Measurements from ENCODE around the gene C1orf116.

C1orf116 gene

DNA sequence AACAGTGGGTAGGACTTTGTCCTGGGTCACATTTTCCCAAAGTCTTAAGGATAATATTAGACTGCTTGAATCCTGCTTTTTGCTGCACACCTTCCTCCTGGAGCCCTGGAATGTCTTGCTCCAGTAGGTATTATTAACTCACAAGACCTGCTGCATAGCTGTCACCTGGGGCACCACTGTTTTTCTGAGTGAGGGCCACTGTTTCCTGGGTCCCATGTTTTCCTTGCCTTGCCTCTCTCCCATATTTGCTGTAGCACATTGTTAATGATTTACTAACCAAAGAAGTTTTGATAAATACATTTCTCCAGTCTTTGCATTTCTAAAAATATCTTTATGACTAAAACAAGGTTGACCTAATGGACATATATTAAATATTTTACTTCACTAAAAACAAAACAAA is 39.8 kb downstream of the C1orf116 start:
- DNase-seq (ENCODE audit: low read depth in 2 of 2) = no peak

DNA sequence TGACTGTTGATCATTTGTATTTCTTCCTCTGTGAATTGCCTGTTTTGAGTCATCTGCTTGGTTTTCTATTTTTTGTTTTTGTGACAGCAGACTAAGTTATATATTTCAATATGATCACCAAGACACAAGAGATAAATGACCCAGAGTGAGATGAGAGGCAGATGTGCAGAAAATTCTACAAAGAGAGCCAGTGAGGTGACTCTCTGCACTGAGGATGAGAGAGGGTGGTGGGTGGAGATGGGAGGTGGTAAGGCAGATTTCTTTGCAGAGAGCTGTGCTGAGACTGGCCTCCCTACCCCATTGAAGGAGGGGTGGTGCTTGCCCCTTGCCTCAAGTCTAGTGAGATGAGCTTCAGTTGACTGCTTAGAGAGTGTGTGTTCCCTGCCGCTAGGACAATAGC is 44.7 kb downstream of the C1orf116 start:
- no peak for DNase-seq (ENCODE audit: low read depth in 2 of 2)

DNA sequence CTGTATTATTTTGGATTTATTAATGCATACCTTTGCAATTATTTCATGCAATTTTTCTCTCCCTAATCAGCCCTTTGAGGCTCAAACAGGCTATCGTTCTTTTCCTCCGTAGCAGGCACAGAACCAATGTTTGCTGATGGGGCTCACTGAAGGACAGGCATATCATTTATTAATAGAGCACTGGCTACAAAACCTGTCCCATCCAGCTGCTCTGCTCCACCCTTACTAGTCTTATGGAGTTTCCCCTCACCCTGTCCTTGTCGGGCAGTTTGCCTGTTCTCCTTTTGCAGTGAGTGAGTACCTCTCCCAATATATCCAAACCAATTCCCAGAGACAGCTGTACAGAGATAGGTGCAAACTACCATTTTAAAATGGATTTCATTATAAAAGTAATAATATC is 45.7 kb downstream of the C1orf116 start:
- DNase-seq (ENCODE audit: low read depth in 2 of 2) = no peak

DNA sequence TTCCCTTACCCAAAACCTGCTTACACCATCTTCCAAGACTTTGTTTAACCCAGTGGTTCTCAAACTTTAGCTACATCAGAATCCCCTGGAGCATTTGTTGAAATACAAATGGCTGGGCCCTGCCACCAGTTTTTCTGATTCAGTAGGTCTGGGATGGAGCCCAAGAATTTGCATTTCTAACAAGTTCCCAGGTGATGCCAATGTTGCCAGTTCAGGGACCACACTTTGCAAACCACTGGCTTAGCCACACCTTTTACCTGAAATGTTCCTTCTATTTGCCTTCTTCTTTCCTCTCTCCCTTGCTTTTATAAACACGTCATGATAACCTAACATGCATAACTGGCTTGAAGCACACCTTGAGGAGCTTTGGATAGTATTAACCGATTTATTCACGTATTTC is 46.2 kb downstream of the C1orf116 start:
- DNase-seq (ENCODE audit: low read depth in 2 of 2) = no peak

DNA sequence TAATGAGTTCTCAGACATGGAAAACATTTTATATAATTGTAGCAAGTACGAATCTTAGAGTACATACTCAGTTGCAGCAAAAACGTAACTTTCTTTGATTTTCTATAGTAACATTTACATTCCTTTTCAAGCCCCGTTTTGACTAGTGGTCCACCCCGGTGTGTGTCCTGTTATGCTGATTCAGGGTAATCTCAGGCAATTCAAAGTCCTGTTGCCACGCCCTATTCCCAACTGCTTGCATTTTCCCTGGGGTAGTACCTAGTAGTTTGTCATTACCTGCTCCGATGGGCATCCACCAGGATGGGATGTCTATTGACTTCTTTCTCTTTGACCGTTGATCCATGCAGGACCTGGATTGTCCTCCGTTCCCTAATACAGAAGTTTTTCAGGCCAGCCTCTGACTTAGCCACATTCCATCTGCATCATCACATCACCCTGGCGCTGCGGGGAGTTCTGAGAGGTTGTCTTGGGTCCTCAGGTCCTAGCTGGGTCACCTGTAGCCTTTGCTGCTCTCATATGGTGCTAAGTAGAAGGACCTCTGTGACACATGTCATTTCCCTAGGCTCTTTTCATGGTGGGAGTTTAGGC is 47.3 kb downstream of the C1orf116 start:
- no peak for DNase-seq (ENCODE audit: low read depth in 2 of 2)

DNA sequence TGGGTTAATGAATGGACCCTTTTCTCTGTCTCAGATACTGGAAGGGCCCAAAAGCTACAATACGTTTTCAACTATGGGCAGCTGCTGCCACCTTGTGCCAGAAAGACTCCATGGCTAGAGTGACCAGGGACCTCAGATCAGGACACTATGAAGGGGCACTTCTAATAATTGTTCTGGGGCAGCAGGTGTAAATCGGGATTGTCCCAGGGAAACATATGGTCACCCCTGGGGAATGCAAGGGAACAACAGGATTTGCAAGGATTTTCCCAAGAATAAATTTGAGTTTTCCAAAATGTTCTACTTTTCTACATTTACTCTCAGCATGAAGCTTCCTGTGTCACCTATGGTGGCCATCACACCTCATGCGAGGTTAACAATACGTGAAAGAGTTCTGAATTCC is 50.3 kb downstream of the C1orf116 start:
- DNase-seq (ENCODE audit: low read depth in 2 of 2) = peak; percentile 27 to 34

DNA sequence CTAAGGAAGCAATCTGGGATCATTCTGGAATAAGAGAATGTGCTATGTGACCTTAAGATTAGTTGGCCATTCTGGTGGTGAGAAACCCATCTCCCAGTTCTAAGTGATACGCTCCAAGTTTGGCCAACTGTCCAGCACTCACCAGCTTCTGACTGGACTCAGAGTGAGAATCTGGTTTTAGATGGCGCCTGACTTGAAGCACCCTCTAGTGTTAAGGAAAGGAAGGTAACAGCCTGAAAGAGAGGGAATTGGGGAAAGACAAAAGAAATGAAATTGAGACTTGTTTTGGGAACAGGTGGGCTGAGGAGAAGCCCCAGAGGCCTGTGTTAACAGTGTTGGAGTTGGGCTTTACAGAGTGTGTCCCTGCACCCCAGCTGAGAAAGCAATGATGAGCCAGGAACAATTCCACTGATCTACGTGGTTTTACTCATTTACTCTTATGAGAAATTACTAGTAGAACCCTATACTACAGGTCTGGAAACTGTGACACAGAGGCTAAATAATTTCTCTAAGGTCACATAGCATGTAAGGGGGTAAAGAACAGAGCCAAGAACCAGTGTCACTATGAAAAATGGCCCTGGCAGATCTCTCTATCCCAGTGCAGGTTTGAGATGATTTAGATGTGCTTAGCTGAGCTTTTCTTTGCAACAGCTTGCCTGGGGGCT is 53.0 kb downstream of the C1orf116 start:
- DNase-seq (ENCODE audit: low read depth in 2 of 2) = no peak

DNA sequence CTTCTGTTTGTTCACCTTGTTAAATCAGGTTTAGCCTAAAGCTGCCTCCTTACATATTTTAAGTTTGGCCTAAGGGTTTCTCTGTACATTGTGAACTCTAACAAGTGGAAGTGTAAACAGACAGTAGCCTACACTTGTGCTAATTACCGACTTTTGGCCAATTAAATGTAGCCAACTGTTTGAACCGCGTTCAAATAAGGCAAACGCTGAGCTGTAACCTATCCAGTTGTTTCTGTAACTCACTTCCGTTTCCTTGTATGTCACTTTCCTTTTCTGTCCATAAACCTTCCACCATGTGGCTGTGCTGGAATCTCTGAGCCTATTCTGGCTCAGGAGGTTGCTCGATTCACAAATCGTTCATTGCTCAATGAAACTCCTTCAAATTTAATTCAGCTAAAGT is 54.3 kb downstream of the C1orf116 start:
- DNase-seq (ENCODE audit: low read depth in 2 of 2) = no peak

DNA sequence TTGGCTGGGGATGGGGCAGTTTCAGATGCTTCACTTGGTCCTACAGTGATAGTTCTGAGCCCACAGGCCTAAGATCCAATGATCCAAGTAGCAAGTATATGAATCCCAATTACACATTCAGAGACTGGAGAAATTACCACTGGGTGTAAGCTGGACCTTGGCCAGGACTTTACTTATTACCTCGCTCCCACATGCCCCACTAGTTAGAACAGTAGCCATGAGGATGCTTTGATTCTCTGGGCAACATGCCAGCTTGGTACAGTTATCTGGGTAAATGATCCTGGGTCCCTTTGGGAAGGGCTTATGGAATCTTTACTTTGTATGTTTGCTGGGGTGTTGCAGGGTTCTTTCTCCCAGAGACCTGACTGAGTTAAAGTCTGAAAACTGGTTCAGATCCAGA is 57.2 kb downstream of the C1orf116 start:
- DNase-seq (ENCODE audit: low read depth in 2 of 2) = no peak

DNA sequence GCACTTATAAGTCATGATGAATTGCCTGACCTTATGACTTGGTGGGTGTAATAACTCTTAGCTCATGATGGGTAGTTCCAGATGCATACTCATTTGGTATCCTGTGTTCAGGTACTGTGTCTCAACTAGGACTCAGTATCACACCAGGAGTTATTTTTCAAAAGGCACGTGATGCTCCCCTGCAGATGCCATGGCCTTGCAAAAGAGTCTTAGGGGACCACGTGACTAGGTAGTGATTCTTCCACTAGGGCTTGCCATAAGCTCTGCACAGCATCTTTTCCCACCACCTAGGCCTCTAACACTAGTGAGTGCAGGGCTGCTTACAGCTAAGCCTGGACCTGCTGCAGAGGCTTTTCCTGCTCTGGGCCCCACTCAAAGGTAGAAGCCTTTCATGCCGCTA is 58.4 kb downstream of the C1orf116 start:
- DNase-seq (ENCODE audit: low read depth in 2 of 2) = no peak

DNA sequence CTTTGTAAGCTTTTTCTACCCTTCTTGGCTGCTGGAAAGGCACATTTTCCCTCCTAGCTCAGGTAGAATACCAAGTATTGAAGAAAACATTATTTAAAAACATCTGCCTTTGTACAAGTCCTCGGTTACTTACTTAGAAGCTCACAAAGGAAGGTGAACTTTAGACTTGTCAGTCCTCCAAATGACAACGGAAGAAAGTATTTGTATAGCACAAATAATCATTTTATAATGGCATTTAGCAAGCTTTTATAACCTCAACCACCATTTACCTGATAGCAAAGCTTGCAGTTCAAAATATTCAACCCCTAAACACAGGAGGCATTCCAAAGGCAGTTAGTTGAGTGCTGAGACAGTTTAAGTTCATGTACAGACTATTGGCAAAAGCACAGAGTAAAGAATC is 59.8 kb downstream of the C1orf116 start:
- no peak for DNase-seq (ENCODE audit: low read depth in 2 of 2)

DNA sequence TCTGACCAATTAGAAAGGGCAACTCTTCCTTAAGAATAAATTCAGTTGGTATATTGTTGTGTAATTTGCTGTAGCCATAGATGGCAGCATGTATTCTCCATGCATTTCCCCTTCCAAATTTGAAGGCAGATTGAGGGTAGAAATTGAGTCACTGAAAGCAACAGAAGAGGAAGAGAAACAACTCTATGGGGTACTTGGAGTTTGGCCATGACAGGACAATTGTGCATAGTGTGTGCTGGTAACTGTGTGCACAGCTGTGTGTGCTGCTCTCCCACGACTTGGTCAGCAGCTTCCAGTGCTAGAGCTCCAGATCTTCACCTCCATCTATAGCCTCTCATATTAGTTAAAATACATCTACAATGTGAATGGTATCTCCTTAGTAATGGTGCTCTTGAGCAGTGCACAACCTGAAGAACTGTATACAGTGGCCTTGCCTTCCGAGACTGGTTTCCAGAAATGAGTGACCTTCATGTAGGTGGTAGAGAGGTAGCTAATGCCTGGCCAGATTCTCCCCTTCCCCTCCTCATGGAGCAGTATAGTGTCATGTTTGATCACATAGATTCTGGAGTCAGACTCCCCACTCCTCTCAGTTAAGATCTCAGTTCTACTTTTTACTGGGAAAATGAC is 61.4 kb downstream of the C1orf116 start:
- no peak for DNase-seq (ENCODE audit: low read depth in 2 of 2)

DNA sequence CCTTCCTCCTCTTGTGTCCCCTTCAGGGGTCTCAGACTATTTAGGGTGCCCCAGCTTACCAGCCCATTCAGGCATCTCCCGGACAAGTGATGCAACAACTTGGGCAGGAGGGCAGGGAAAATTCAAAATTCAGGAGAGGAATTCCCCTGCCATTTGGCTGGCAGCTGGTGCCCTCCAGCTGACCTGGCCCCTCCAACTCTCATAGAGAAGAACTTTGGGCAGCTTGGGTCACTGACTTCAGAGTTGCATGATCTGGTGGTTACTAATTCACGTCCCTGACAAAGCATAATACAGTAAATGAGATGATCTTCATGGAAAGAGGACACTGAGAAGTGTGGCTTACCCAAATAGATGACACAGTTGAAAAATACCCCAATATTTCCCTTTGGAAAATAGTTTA is 62.1 kb downstream of the C1orf116 start, which contains the start of gene FCAMR:
FCAMR (minus strand) TSS at position 15 of the 400 bp plus-strand sequence. CDS start 335 bp downstream, outside the sequence.
- DNase-seq (ENCODE audit: low read depth in 2 of 2) = no peak

DNA sequence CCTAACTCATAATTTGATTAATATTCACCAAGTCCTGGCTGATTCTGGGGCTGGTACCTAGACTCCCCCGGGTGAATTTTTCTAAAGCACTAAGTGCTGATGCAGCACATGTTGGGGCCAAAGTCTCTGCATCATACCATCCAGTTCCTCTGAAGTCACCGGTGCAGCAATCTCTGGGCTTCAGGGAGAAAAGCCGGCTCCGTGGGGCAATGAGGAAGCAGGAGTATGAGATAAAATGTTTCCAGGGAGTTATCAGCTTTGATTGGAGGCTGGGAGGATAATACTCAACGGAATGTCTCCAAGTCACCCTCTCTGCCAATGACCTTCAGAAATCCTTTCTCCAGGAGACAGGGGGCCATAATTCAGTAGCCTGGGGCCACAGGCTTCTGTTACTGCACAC is 63.5 kb downstream of the C1orf116 start:
- no peak for DNase-seq (ENCODE audit: low read depth in 2 of 2)

Measured in stimulated activated CD8-positive, alpha-beta memory T cell treated with anti-CD3 and anti-CD28 coated beads, Interleukin-2, amount 100 ng/mL, for 1 hour (primary cell).